ENCODE results near the gene FABP6.

The FABP6 gene

DNA sequence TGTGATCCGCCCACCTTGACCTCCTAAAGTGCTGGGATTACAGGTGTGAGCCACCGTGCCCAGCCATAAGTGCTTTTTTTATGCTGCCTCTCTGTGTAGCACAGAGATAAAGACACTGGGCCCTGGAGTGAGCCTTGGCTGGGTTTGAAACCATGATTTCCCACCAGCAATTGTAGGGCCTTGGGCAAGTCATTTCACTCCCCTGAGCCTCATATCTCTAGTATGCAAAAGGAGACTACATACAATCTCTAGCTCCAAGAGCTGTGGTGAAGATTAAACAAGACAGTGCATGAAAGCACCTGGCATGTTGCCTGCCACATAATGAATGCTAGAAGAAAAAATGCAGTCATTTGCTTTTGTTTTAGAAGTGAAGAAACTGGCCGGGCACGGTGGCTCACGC, 3.9 kb downstream of the FABP6 start:
- ChIA-PET CTCF (no interaction called here), POLR2A (no interaction called here)
- Histone ChIP-seq H3K27ac (ENCODE audit: extremely low read depth, low read depth, low read length) (no peak overlapping the region), H3K36me3 (ENCODE audit: control insufficient read depth in 2 of 2, insufficient read depth in 1 of 2, low read length in 2 of 2) (no peaks in the 10 kb centered on the region), H3K4me1 (ENCODE audit: control insufficient read depth, insufficient read depth, low read length) (no peaks in the 10 kb centered on the region), H3K4me3 (ENCODE audit: low read depth, low read length) (no peak overlapping the region), H3K9me3 (ENCODE audit: control insufficient read depth, insufficient read depth, low read depth, low read length) (no peaks in the 10 kb centered on the region)
- TF ChIP-seq, protein P1, sequence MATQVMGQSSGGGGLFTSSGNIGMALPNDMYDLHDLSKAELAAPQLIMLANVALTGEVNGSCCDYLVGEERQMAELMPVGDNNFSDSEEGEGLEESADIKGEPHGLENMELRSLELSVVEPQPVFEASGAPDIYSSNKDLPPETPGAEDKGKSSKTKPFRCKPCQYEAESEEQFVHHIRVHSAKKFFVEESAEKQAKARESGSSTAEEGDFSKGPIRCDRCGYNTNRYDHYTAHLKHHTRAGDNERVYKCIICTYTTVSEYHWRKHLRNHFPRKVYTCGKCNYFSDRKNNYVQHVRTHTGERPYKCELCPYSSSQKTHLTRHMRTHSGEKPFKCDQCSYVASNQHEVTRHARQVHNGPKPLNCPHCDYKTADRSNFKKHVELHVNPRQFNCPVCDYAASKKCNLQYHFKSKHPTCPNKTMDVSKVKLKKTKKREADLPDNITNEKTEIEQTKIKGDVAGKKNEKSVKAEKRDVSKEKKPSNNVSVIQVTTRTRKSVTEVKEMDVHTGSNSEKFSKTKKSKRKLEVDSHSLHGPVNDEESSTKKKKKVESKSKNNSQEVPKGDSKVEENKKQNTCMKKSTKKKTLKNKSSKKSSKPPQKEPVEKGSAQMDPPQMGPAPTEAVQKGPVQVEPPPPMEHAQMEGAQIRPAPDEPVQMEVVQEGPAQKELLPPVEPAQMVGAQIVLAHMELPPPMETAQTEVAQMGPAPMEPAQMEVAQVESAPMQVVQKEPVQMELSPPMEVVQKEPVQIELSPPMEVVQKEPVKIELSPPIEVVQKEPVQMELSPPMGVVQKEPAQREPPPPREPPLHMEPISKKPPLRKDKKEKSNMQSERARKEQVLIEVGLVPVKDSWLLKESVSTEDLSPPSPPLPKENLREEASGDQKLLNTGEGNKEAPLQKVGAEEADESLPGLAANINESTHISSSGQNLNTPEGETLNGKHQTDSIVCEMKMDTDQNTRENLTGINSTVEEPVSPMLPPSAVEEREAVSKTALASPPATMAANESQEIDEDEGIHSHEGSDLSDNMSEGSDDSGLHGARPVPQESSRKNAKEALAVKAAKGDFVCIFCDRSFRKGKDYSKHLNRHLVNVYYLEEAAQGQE (tag by site-specific recombination; IDR thresholded peaks at IDR 0.05): no peak
- TF ChIP-seq OSR2 (tag by site-specific recombination; IDR thresholded peaks at IDR 0.05) (no peak), ZNF223 (tag by site-specific recombination; IDR thresholded peaks at IDR 0.05) (no peak), MEIS1 (CRISPR knock-in tag; IDR thresholded peaks at IDR 0.05; ENCODE audit: borderline replicate concordance) (no peak)
- TF ChIP-seq, protein P2, sequence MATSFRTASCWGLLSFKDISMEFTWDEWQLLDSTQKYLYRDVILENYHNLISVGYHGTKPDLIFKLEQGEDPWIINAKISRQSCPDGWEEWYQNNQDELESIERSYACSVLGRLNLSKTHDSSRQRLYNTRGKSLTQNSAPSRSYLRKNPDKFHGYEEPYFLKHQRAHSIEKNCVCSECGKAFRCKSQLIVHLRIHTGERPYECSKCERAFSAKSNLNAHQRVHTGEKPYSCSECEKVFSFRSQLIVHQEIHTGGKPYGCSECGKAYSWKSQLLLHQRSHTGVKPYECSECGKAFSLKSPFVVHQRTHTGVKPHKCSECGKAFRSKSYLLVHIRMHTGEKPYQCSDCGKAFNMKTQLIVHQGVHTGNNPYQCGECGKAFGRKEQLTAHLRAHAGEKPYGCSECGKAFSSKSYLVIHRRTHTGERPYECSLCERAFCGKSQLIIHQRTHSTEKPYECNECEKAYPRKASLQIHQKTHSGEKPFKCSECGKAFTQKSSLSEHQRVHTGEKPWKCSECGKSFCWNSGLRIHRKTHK (tag by site-specific recombination; IDR thresholded peaks at IDR 0.05): no peak

DNA sequence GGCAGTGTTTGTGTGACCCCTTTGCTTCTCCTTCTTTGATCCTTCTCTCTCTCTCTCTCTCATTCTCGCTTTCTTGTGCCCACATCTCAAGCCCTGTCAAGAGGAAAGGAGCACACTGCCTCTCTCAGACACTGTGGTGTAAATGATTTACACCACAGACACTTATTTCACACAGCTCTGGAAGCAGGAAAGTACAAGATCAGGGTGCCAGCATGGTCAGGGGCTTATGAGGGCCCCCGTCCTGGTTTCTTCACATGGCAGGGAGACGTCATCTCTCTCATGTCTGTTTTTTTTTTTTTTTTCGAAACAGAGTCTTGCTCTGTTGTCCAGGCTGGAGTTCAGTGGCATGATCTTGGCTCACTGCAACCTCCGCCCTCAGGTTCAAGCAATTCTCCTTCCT, 6.4 kb downstream of the FABP6 start:
- TF ChIP-seq ZNF157 (tag by site-specific recombination; IDR thresholded peaks at IDR 0.05) (no peak), ZNF510 (tag by site-specific recombination; IDR thresholded peaks at IDR 0.05; ENCODE audit: insufficient replicate concordance) (no peak), ZNF792 (tag by site-specific recombination; IDR thresholded peaks at IDR 0.05) (no peak), KLF1 (tag by site-specific recombination; IDR thresholded peaks at IDR 0.05) (no peak), SP3 (tag by site-specific recombination; IDR thresholded peaks at IDR 0.05) (no peak), ZNF404 (tag by site-specific recombination; IDR thresholded peaks at IDR 0.05) (no peak), GLI4 (tag by site-specific recombination; IDR thresholded peaks at IDR 0.05) (no peak), SP2 (tag by site-specific recombination; IDR thresholded peaks at IDR 0.05) (no peak), ZIC2 (tag by site-specific recombination; IDR thresholded peaks at IDR 0.05) (no peak), ZNF600 (tag by site-specific recombination; IDR thresholded peaks at IDR 0.05) (no peak)
- TF ChIP-seq, protein P3, sequence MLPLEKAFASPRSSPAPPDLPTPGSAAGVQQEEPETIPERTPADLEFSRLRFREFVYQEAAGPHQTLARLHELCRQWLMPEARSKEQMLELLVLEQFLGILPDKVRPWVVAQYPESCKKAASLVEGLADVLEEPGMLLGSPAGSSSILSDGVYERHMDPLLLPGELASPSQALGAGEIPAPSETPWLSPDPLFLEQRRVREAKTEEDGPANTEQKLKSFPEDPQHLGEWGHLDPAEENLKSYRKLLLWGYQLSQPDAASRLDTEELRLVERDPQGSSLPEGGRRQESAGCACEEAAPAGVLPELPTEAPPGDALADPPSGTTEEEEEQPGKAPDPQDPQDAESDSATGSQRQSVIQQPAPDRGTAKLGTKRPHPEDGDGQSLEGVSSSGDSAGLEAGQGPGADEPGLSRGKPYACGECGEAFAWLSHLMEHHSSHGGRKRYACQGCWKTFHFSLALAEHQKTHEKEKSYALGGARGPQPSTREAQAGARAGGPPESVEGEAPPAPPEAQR (tag by site-specific recombination; IDR thresholded peaks at IDR 0.05): no peak
- TF ChIP-seq, protein P4, sequence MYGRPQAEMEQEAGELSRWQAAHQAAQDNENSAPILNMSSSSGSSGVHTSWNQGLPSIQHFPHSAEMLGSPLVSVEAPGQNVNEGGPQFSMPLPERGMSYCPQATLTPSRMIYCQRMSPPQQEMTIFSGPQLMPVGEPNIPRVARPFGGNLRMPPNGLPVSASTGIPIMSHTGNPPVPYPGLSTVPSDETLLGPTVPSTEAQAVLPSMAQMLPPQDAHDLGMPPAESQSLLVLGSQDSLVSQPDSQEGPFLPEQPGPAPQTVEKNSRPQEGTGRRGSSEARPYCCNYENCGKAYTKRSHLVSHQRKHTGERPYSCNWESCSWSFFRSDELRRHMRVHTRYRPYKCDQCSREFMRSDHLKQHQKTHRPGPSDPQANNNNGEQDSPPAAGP (tag by site-specific recombination; IDR thresholded peaks at IDR 0.05): no peak
- TF ChIP-seq, protein P5, sequence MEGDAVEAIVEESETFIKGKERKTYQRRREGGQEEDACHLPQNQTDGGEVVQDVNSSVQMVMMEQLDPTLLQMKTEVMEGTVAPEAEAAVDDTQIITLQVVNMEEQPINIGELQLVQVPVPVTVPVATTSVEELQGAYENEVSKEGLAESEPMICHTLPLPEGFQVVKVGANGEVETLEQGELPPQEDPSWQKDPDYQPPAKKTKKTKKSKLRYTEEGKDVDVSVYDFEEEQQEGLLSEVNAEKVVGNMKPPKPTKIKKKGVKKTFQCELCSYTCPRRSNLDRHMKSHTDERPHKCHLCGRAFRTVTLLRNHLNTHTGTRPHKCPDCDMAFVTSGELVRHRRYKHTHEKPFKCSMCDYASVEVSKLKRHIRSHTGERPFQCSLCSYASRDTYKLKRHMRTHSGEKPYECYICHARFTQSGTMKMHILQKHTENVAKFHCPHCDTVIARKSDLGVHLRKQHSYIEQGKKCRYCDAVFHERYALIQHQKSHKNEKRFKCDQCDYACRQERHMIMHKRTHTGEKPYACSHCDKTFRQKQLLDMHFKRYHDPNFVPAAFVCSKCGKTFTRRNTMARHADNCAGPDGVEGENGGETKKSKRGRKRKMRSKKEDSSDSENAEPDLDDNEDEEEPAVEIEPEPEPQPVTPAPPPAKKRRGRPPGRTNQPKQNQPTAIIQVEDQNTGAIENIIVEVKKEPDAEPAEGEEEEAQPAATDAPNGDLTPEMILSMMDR (tag by site-specific recombination; IDR thresholded peaks at IDR 0.05): no peak
- TF ChIP-seq, protein P6, sequence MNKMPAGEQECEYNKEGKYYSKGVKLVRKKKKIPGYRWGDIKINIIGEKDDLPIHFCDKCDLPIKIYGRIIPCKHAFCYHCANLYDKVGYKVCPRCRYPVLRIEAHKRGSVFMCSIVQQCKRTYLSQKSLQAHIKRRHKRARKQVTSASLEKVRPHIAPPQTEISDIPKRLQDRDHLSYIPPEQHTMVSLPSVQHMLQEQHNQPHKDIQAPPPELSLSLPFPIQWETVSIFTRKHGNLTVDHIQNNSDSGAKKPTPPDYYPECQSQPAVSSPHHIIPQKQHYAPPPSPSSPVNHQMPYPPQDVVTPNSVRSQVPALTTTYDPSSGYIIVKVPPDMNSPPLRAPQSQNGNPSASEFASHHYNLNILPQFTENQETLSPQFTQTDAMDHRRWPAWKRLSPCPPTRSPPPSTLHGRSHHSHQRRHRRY (tag by site-specific recombination; IDR thresholded peaks at IDR 0.05): no peak
- TF ChIP-seq, protein P7, sequence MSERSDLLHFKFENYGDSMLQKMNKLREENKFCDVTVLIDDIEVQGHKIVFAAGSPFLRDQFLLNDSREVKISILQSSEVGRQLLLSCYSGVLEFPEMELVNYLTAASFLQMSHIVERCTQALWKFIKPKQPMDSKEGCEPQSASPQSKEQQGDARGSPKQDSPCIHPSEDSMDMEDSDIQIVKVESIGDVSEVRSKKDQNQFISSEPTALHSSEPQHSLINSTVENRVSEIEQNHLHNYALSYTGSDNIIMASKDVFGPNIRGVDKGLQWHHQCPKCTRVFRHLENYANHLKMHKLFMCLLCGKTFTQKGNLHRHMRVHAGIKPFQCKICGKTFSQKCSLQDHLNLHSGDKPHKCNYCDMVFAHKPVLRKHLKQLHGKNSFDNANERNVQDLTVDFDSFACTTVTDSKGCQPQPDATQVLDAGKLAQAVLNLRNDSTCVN (tag by site-specific recombination; optimal IDR thresholded peaks at IDR 0.05): no peak
- CTCF ChIA-PET: no interaction called here

More for the DNA sequence above, 6.4 kb downstream of the FABP6 start:
- H3K4me1 ChIP-seq (ENCODE audit: control insufficient read depth, insufficient read depth, low read length): no peaks in the 10 kb centered on the region
- POLR2A ChIA-PET: no interaction called here
- H3K4me3 ChIP-seq (ENCODE audit: low read depth, low read length): no peak overlapping the region
- H3K36me3 ChIP-seq (ENCODE audit: control insufficient read depth in 2 of 2, insufficient read depth in 1 of 2, low read length in 2 of 2): no peaks in the 10 kb centered on the region
- H3K27ac ChIP-seq (ENCODE audit: extremely low read depth, low read depth, low read length): no peak overlapping the region
- H3K9me3 ChIP-seq (ENCODE audit: control insufficient read depth, insufficient read depth, low read depth, low read length): no peaks in the 10 kb centered on the region
